Endothelial cell of umbilical vein (primary cell): ENCODE results near the gene PTCHD1. TPM values are rescaled to one million over a fixed set of nuclear protein-coding genes. Genes with fewer than 3 reads are reported as not detected.

Experiments
- BruUV-seq: library from RNA; stranded (reverse); fragments of 400-500 nt; replicated peaks from 2 replicates; lab custom pipeline; 2021; lab: Mats Ljungman, UMichigan
- CTCF ChIA-PET: fragments of 300-600, 350-600 bp; sonication (Branson Sonifier 250); formaldehyde crosslinking; loops from one replicate; lab custom pipeline; 2021; ENCODE audit warnings: antibody characterized with exemption, inconsistent platforms; lab: Charles Lee
- POLR2A ChIA-PET: fragments of 300-600, 350-600 bp; sonication (Branson Sonifier 250); formaldehyde crosslinking; loops from one replicate; lab custom pipeline; 2021; ENCODE audit warnings: antibody characterized with exemption, inconsistent platforms; lab: Charles Lee
- DNase-seq: peaks from one replicate; pipeline ENCODE4 v3.0.0-alpha.2; 2011; ENCODE audit warnings: low read depth, low spot score
- FAIRE-seq: peaks from 2 replicates; lab custom pipeline; 2011; peaks lifted over from hg19 to GRCh38; lab: Jason Lieb, UNC
- H2AFZ ChIP-seq: 2 replicates; pipeline ENCODE4 v1.6.0; 2012; ENCODE audit warnings: low read depth, low read length, control low read depth, inconsistent platforms
- H3K27ac ChIP-seq: 2 replicates; pipeline ENCODE4 v1.5.1; 2011; ENCODE audit warnings: low read depth, mild to moderate bottlenecking, control low read depth, low read length, moderate library complexity; ENCODE audit not compliant: insufficient read depth
- H3K27me3 ChIP-seq, 2 experiments: 2 replicates each; pipeline versions ENCODE4 v1.6.0 to v1.6.1; 2011; ENCODE audit warnings: low read length in 2 of 2, mixed read lengths in 1 of 2; ENCODE audit not compliant: control insufficient read depth in 2 of 2, insufficient read depth in 2 of 2
- H3K36me3 ChIP-seq, 2 experiments: 2 replicates in 1 of 2; 3 replicates in 1 of 2; pipeline ENCODE4 v1.5.1; 2011; ENCODE audit warnings: low read length in 2 of 2, mild to moderate bottlenecking in 1 of 2, moderate library complexity in 1 of 2; ENCODE audit not compliant: control insufficient read depth in 2 of 2, insufficient read depth in 2 of 2; ENCODE audit errors: extremely low read depth in 1 of 2
- H3K4me1 ChIP-seq: 3 replicates; pipeline ENCODE4 v1.5.1; 2011; ENCODE audit warnings: mild to moderate bottlenecking, low read length; ENCODE audit not compliant: control insufficient read depth, insufficient read depth; ENCODE audit errors: extremely low read depth
- H3K4me2 ChIP-seq: 2 replicates; pipeline ENCODE4 v1.6.1; 2011; ENCODE audit warnings: low read length, control low read depth, mixed read lengths; ENCODE audit not compliant: insufficient read depth
- H3K4me3 ChIP-seq, 3 experiments: fragments of 200-600 bp in 1 of 3; sonication (generic), shearing (Covaris generic) in 1 of 3; replicated peaks in 1 of 3; 2 replicates each; pipeline ENCODE4 v1.5.1; 2011 to 2016; ENCODE audit warnings: control low read depth in 3 of 3, low read length in 3 of 3, mild to moderate bottlenecking in 2 of 3, inconsistent platforms in 1 of 3, low read depth in 1 of 3, moderate library complexity in 1 of 3; ENCODE audit not compliant: insufficient read depth in 1 of 3
- H3K79me2 ChIP-seq: 2 replicates; pipeline ENCODE4 v1.6.0; 2012; ENCODE audit warnings: low read length, inconsistent platforms; ENCODE audit not compliant: control insufficient read depth, insufficient read depth
- H3K9ac ChIP-seq: replicated peaks from 2 replicates; pipeline ENCODE3; 2011; ENCODE audit warnings: low read length, control low read depth; ENCODE audit not compliant: insufficient read depth; ENCODE audit errors: extremely low read depth
- H3K9me1 ChIP-seq: replicated peaks from 3 replicates; pipeline ENCODE4 v1.6.0; 2011; ENCODE audit warnings: mild to moderate bottlenecking, low read length; ENCODE audit not compliant: control insufficient read depth, insufficient read depth; ENCODE audit errors: extremely low read depth
- H3K9me3 ChIP-seq: replicated peaks from 2 replicates; pipeline ENCODE4 v1.5.1; 2012; ENCODE audit warnings: low read length, inconsistent platforms; ENCODE audit not compliant: control insufficient read depth, insufficient read depth
- H4K20me1 ChIP-seq: replicated peaks from 2 replicates; pipeline ENCODE3; 2011; ENCODE audit warnings: mild to moderate bottlenecking, low read length; ENCODE audit not compliant: control insufficient read depth, insufficient read depth; ENCODE audit errors: extremely low read depth
- EZH2 ChIP-seq: IDR thresholded peaks from 2 replicates; pipeline ENCODE4 v1.6.1; 2012; ENCODE audit warnings: borderline replicate concordance, low read depth, mild to moderate bottlenecking, moderate library complexity, low read length, inconsistent platforms; ENCODE audit not compliant: severe bottlenecking
- FOS ChIP-seq: IDR thresholded peaks from 2 replicates; pipeline ENCODE4 v1.6.1; 2011; ENCODE audit warnings: mild to moderate bottlenecking, low read length, moderate library complexity, borderline replicate concordance; ENCODE audit not compliant: insufficient read depth
- GATA2 ChIP-seq: IDR thresholded peaks from 2 replicates; pipeline ENCODE4 v1.7.0; 2011; ENCODE audit warnings: low read depth, mild to moderate bottlenecking, moderate library complexity, mixed read lengths, low read length; ENCODE audit not compliant: insufficient read length, insufficient read depth
- JUN ChIP-seq: IDR thresholded peaks from 2 replicates; pipeline ENCODE4 v1.6.1; 2011; ENCODE audit warnings: borderline replicate concordance, low read depth; ENCODE audit not compliant: insufficient read length, insufficient read depth
- MYC ChIP-seq: IDR thresholded peaks from one replicate; pipeline ENCODE4 v1.6.1; 2011; ENCODE audit warnings: mild to moderate bottlenecking, low read depth, low read length
- POLR2A ChIP-seq: IDR thresholded peaks from 2 replicates; pipeline ENCODE4 v1.6.1; 2012; ENCODE audit warnings: low read depth, mild to moderate bottlenecking, control low read depth, low read length
- POLR2AphosphoS5 ChIP-seq: IDR thresholded peaks from 2 replicates; pipeline ENCODE4 v1.6.1; 2012; ENCODE audit warnings: low read depth, mild to moderate bottlenecking, control low read depth, low read length, moderate library complexity; ENCODE audit not compliant: insufficient read depth
- dilution Hi-C: fragments of 300-500 bp; cut with MboI; formaldehyde crosslinking; loops from one replicate; pipeline ENCODE4 v1.15.0; 2019; ENCODE audit warnings: low sequenced_read_pairs; ENCODE audit not compliant: extremely low pct_ligation_motif_present
- intact Hi-C: fragments of 100-400 bp; cut with micrococcal nuclease; formaldehyde crosslinking; loops from one replicate; pipeline ENCODE4 v1.10.0; 2022
- polyA plus RNA-seq, 4 experiments: library from polyadenylated mRNA; depleted of rRNA in 3 of 4; stranded (reverse) in 3 of 4; unstranded in 1 of 4; fragments of >200 nt; gene quantifications; 2 replicates each; pipeline versions ENCODE4 v1.2.1 to v1.2.3, GENCODE V29; 2011 to 2012; ENCODE audit warnings: missing spikeins in 1 of 4
- total RNA-seq: library from RNA; stranded (reverse); gene quantifications from 2 replicates; pipeline ENCODE4 v1.2.3, GENCODE V29; 2021
- TF ChIP-seq, protein P1 (sequence below), 2 donors: IDR thresholded peaks; 1 replicate in 1 of 2; 2 replicates in 1 of 2; pipeline ENCODE4 v1.5.1; 2011; ENCODE audit warnings: low read length in 2 of 2, mild to moderate bottlenecking in 2 of 2, moderate library complexity in 2 of 2, control low read depth in 1 of 2, inconsistent platforms in 1 of 2, low read depth in 1 of 2; ENCODE audit not compliant: insufficient read depth in 1 of 2; ENCODE audit errors: extremely low read depth in 1 of 2
- TF ChIP-seq, protein P2 (sequence below): IDR thresholded peaks from 2 replicates; pipeline ENCODE4 v1.6.1; 2011; ENCODE audit not compliant: insufficient read depth, insufficient read length

PTCHD1 gene
- total and polyA plus RNA-seq, 2 donors (not counting 3 experiments of a cell fraction or from before 2014, with no cell fraction given): not detected

DNA sequence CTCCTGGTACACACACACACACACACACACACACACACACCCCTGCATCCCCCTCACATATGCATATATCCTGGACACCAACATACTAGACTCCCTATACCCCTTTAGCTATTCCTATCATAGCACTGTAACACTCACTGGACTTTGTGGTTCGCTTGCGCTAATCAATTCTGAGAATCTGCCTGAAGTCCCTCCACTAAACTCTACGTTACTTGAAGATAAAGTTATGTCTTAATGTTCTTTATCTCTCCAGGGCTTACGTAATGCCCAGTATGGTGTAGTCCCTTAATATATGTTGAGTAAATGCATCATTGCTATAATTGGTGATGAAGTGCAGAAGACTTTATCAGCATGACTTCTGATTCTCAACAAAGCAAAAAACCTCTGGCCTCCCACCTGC, 32.3 kb downstream of the PTCHD1 start:
- Histone ChIP-seq H3K9ac (no peak overlapping the region), H3K79me2 (no peaks in the 10 kb centered on the region), H3K36me3 (no peaks in the 10 kb centered on the region), H3K4me3 (no peak overlapping the region), H3K9me1 (no peaks in the 10 kb centered on the region), H4K20me1 (no peaks in the 10 kb centered on the region), H3K9me3 (no peaks in the 10 kb centered on the region), H3K4me2 (no peak overlapping the region), H3K27me3 (no peaks in the 10 kb centered on the region), H3K27ac (no peak overlapping the region), H2AFZ (no peak overlapping the region), H3K4me1 (no peaks in the 10 kb centered on the region)
- ChIA-PET POLR2A (no interaction called here), CTCF (no interaction called here)
- DNase-seq: no peak
- dilution Hi-C loops (no loop called here), intact Hi-C loops (no loop called here)
- BruUV-seq: no TSS peak
- TF ChIP-seq, protein P1, sequence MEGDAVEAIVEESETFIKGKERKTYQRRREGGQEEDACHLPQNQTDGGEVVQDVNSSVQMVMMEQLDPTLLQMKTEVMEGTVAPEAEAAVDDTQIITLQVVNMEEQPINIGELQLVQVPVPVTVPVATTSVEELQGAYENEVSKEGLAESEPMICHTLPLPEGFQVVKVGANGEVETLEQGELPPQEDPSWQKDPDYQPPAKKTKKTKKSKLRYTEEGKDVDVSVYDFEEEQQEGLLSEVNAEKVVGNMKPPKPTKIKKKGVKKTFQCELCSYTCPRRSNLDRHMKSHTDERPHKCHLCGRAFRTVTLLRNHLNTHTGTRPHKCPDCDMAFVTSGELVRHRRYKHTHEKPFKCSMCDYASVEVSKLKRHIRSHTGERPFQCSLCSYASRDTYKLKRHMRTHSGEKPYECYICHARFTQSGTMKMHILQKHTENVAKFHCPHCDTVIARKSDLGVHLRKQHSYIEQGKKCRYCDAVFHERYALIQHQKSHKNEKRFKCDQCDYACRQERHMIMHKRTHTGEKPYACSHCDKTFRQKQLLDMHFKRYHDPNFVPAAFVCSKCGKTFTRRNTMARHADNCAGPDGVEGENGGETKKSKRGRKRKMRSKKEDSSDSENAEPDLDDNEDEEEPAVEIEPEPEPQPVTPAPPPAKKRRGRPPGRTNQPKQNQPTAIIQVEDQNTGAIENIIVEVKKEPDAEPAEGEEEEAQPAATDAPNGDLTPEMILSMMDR (IDR thresholded peaks at IDR 0.05; ENCODE audit: extremely low read depth in 1 of 2, insufficient read depth in 1 of 2, low read depth in 1 of 2, low read length in 2 of 2): no peak
- no peak for TF ChIP-seq POLR2A
- no peak for TF ChIP-seq JUN
- no peak for TF ChIP-seq POLR2AphosphoS5
- TF ChIP-seq FOS: no peak
- TF ChIP-seq EZH2: no peak
- FAIRE-seq: no peak

DNA sequence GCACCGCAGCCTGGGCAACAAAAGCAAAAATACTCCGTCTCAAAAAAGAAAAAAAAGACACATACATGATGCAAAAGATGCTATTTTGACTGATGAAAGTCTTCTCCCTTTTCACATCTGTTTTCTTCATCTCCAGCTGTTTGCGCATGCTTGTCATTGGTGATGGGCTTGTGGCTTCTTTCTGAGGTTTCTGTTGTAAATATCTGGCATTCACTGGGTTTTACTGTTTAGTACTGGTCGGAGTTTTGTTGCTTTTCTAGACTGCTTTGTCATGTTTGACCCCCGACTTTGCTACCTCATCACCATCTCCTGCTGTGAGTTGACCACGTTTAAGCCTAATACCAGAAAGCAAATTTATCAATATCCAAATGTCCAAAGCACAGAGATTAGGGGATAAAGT, 34.4 kb downstream of the PTCHD1 start:
- H3K27me3 ChIP-seq: no peaks in the 10 kb centered on the region
- TF ChIP-seq FOS (no peak), POLR2A (no peak), JUN (no peak), GATA2 (no peak), EZH2 (no peak), POLR2AphosphoS5 (no peak), MYC (no peak)
- TF ChIP-seq, protein P1 (IDR thresholded peaks at IDR 0.05; ENCODE audit: extremely low read depth in 1 of 2, insufficient read depth in 1 of 2, low read depth in 1 of 2, low read length in 2 of 2): no peak
- TF ChIP-seq, protein P2, sequence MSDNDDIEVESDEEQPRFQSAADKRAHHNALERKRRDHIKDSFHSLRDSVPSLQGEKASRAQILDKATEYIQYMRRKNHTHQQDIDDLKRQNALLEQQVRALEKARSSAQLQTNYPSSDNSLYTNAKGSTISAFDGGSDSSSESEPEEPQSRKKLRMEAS: no peak
- POLR2A ChIA-PET: no interaction called here
- H3K36me3 ChIP-seq: no peaks in the 10 kb centered on the region
- H3K4me3 ChIP-seq: no peak overlapping the region
- no peak overlapping the region for H3K9ac ChIP-seq
- H3K9me3 ChIP-seq: no peaks in the 10 kb centered on the region
- no peaks in the 10 kb centered on the region for H3K79me2 ChIP-seq
- no peak overlapping the region for H2AFZ ChIP-seq
- DNase-seq (no peak), FAIRE-seq (no peak)
- H4K20me1 ChIP-seq: no peaks in the 10 kb centered on the region
- H3K9me1 ChIP-seq: no peaks in the 10 kb centered on the region
- H3K4me2 ChIP-seq: no peak overlapping the region
- CTCF ChIA-PET: no interaction called here
- H3K27ac ChIP-seq: no peak overlapping the region
- intact Hi-C loops (no loop called here), dilution Hi-C loops (no loop called here)
- H3K4me1 ChIP-seq: no peaks in the 10 kb centered on the region
- no TSS peak for BruUV-seq
